ENCODE results near the gene ZNF799.
"Not testable (repeated sequence)": the region's sequence is repeated elsewhere in the genome, so short reads cannot be mapped to it uniquely, and the experiment has no call there.

ZNF799 gene

GRCh38 chr19:12400633-12401502, at the start of gene ZNF799:
Gene ZNF799, minus strand, starts transcription at chr19:12401271. Its CDS starts 201 bp downstream, at chr19:12401070.
- DNase-seq (ENCODE audit: low read depth in 2 of 2), result peak; percentile 74 to 83

GRCh38 chr19:12450844-12451243, 49.8 kb upstream of the ZNF799 start:
- DNase-seq (ENCODE audit: low read depth in 2 of 2), result no peak

- no peak for DNase-seq (ENCODE audit: low read depth in 2 of 2)
Observed at GRCh38 chr19:12448808-12449207, 47.7 kb upstream of the ZNF799 start.

- DNase-seq (ENCODE audit: low read depth in 2 of 2), result peak; percentile 97 to 99
Observed at GRCh38 chr19:12440541-12441316, 39.7 kb upstream of the ZNF799 start, which contains the start of gene ZNF443. Gene ZNF443, minus strand, starts transcription at chr19:12441021. Its CDS starts 107 bp downstream, at chr19:12440914.

- peak; percentile 14 to 60 for DNase-seq (ENCODE audit: low read depth in 2 of 2)
Observed at GRCh38 chr19:12439686-12440540, 38.8 kb upstream of the ZNF799 start.

- DNase-seq (ENCODE audit: low read depth in 2 of 2), result not testable (repeated sequence)
Observed at GRCh38 chr19:12430726-12431299, 29.7 kb upstream of the ZNF799 start.

- DNase-seq (ENCODE audit: low read depth in 2 of 2), result no peak
Observed at GRCh38 chr19:12425888-12426274, 24.8 kb upstream of the ZNF799 start.

- DNase-seq (ENCODE audit: low read depth in 2 of 2), result no peak
Observed at GRCh38 chr19:12425236-12425887, 24.3 kb upstream of the ZNF799 start.

GRCh38 chr19:12417273-12417672, 16.2 kb upstream of the ZNF799 start:
- DNase-seq (ENCODE audit: low read depth in 2 of 2), result not testable (repeated sequence)

- no peak for DNase-seq (ENCODE audit: low read depth in 2 of 2)
Observed at GRCh38 chr19:12411893-12412292, 10.8 kb upstream of the ZNF799 start.

- peak; percentile 11 to 31 for DNase-seq (ENCODE audit: low read depth in 2 of 2)
Observed at GRCh38 chr19:12399901-12400632, 1.0 kb downstream of the ZNF799 start.

GRCh38 chr19:12391148-12391547, 9.9 kb downstream of the ZNF799 start:
- DNase-seq (ENCODE audit: low read depth in 2 of 2), result not testable (repeated sequence)

GRCh38 chr19:12386365-12386764, 14.7 kb downstream of the ZNF799 start:
- DNase-seq (ENCODE audit: low read depth in 2 of 2), result not testable (repeated sequence)

- no peak for DNase-seq (ENCODE audit: low read depth in 2 of 2)
Observed at GRCh38 chr19:12380444-12380737, 20.7 kb downstream of the ZNF799 start.

- DNase-seq (ENCODE audit: low read depth in 2 of 2), result no peak
Observed at GRCh38 chr19:12379732-12380443, 21.2 kb downstream of the ZNF799 start.

GRCh38 chr19:12374026-12374425, 27.0 kb downstream of the ZNF799 start:
- no peak for DNase-seq (ENCODE audit: low read depth in 2 of 2)

GRCh38 chr19:12365236-12366162, 35.6 kb downstream of the ZNF799 start, which contains the start of gene ZNF442:
Gene ZNF442, minus strand, starts transcription at chr19:12365683. Its CDS starts 2,052 bp downstream, at chr19:12363631.
- peak; percentile 76 to 81 for DNase-seq (ENCODE audit: low read depth in 2 of 2)

Measured in stimulated activated CD8-positive, alpha-beta memory T cell treated with anti-CD3 and anti-CD28 coated beads, Interleukin-2, amount 100 ng/mL, for 48 hours (primary cell).